Astrocyte (in vitro differentiated cells and primary cell): Measurements from ENCODE around the gene ADGRD1. TPM values are rescaled to one million over a fixed set of nuclear protein-coding genes. Genes with fewer than 3 reads are reported as not detected.

Experiments used
- DNase-seq: peaks from one replicate; pipeline ENCODE4 v3.0.0-alpha.2; 2010; ENCODE audit warnings: low read depth
- FAIRE-seq: peaks from 2 replicates; lab custom pipeline; 2011; peaks lifted over from hg19 to GRCh38; lab: Jason Lieb, UNC
- H2AFZ ChIP-seq: 2 replicates; pipeline ENCODE4 v1.6.0; 2012; ENCODE audit warnings: low read depth, low read length, inconsistent platforms
- H3K27ac ChIP-seq: 2 replicates; pipeline ENCODE4 v1.5.1; 2011; ENCODE audit warnings: low read depth, low read length, inconsistent platforms
- H3K27me3 ChIP-seq: 2 replicates; pipeline ENCODE4 v1.6.0; 2011; ENCODE audit warnings: low read length, inconsistent platforms; ENCODE audit not compliant: insufficient read depth
- H3K36me3 ChIP-seq: 2 replicates; pipeline ENCODE4 v1.5.1; 2011; ENCODE audit warnings: low read length, inconsistent platforms; ENCODE audit not compliant: insufficient read depth
- H3K4me1 ChIP-seq: 2 replicates; pipeline ENCODE4 v1.5.1; 2011; ENCODE audit warnings: low read length, inconsistent platforms; ENCODE audit not compliant: insufficient read depth
- H3K4me2 ChIP-seq: 2 replicates; pipeline ENCODE4 v1.6.0; 2012; ENCODE audit warnings: low read length, inconsistent platforms
- H3K4me3 ChIP-seq: 2 replicates; pipeline ENCODE4 v1.5.1; 2011; ENCODE audit warnings: low read depth, mild to moderate bottlenecking, low read length, inconsistent platforms; ENCODE audit not compliant: insufficient read depth
- H3K79me2 ChIP-seq: 2 replicates; pipeline ENCODE4 v1.6.0; 2012; ENCODE audit warnings: mild to moderate bottlenecking, low read length, inconsistent platforms; ENCODE audit not compliant: insufficient read depth
- H3K9ac ChIP-seq: 2 replicates; pipeline ENCODE4 v1.6.0; 2012; ENCODE audit warnings: mild to moderate bottlenecking, low read length, inconsistent platforms
- H3K9me3 ChIP-seq: 2 replicates; pipeline ENCODE4 v1.5.1; 2012; ENCODE audit warnings: low read depth, mild to moderate bottlenecking, low read length, inconsistent platforms; ENCODE audit not compliant: insufficient read depth
- H4K20me1 ChIP-seq: 2 replicates; pipeline ENCODE4 v1.6.0; 2012; ENCODE audit warnings: low read length, inconsistent platforms; ENCODE audit not compliant: insufficient read depth
- H3K27ac Mint-ChIP-seq: one replicate; pipeline ENCODE4 v1.8.0; 2021; ENCODE audit warnings: mild to moderate bottlenecking, mixed read lengths; ENCODE audit not compliant: unreplicated experiment
- H3K27me3 Mint-ChIP-seq: one replicate; pipeline ENCODE4 v1.8.0; 2021; ENCODE audit warnings: low read depth, mixed read lengths; ENCODE audit not compliant: unreplicated experiment
- H3K36me3 Mint-ChIP-seq: one replicate; pipeline ENCODE4 v1.8.0; 2021; ENCODE audit warnings: low read depth, mixed read lengths; ENCODE audit not compliant: unreplicated experiment
- H3K4me1 Mint-ChIP-seq: one replicate; pipeline ENCODE4 v1.8.0; 2021; ENCODE audit warnings: low read depth, mixed read lengths; ENCODE audit not compliant: unreplicated experiment
- H3K4me3 Mint-ChIP-seq: one replicate; pipeline ENCODE4 v1.8.0; 2021; ENCODE audit warnings: mild to moderate bottlenecking, moderate library complexity, mixed read lengths; ENCODE audit not compliant: unreplicated experiment
- H3K9me3 Mint-ChIP-seq: one replicate; pipeline ENCODE4 v1.8.0; 2021; ENCODE audit warnings: mild to moderate bottlenecking, mixed read lengths; ENCODE audit not compliant: unreplicated experiment
- EZH2 ChIP-seq: IDR thresholded peaks from 2 replicates; pipeline ENCODE4 v1.6.1; 2012; ENCODE audit warnings: mild to moderate bottlenecking, low read length, inconsistent platforms; ENCODE audit not compliant: insufficient read depth
- total RNA-seq: library from RNA; stranded (reverse); gene quantifications from 2 replicates; pipeline ENCODE4 v1.2.1, GENCODE V29; 2021
- TF ChIP-seq, protein P1 (sequence below): IDR thresholded peaks from 2 replicates; pipeline ENCODE4 v1.5.1; 2011; ENCODE audit warnings: low read depth, mild to moderate bottlenecking, inconsistent platforms, low read length, moderate library complexity; ENCODE audit not compliant: insufficient read depth

Gene ADGRD1
- total RNA-seq, 1 donor from 2014 or later = 3.0 TPM

- Histone ChIP-seq H3K9me3 (no peaks in the 10 kb centered on the region), H3K4me2 (no peak overlapping the region), H3K27me3 (no peaks in the 10 kb centered on the region), H3K4me3 (no peak overlapping the region), H3K9ac (no peak overlapping the region), H2AFZ (no peak overlapping the region), H3K36me3 (no peaks in the 10 kb centered on the region), H3K79me2 (no peaks in the 10 kb centered on the region), H4K20me1 (no peaks in the 10 kb centered on the region), H3K27ac (no peak overlapping the region), H3K4me1 (no peaks in the 10 kb centered on the region)
- TF ChIP-seq, protein P1, sequence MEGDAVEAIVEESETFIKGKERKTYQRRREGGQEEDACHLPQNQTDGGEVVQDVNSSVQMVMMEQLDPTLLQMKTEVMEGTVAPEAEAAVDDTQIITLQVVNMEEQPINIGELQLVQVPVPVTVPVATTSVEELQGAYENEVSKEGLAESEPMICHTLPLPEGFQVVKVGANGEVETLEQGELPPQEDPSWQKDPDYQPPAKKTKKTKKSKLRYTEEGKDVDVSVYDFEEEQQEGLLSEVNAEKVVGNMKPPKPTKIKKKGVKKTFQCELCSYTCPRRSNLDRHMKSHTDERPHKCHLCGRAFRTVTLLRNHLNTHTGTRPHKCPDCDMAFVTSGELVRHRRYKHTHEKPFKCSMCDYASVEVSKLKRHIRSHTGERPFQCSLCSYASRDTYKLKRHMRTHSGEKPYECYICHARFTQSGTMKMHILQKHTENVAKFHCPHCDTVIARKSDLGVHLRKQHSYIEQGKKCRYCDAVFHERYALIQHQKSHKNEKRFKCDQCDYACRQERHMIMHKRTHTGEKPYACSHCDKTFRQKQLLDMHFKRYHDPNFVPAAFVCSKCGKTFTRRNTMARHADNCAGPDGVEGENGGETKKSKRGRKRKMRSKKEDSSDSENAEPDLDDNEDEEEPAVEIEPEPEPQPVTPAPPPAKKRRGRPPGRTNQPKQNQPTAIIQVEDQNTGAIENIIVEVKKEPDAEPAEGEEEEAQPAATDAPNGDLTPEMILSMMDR = no peak
- no peak for TF ChIP-seq EZH2
- Mint-ChIP-seq H3K27me3 (peaks cover 38% of the 10 kb centered on the region), H3K9me3 (peaks cover 7% of the 10 kb centered on the region), H3K4me1 (no peaks in the 10 kb centered on the region), H3K36me3 (no peaks in the 10 kb centered on the region), H3K4me3 (no peak overlapping the region), H3K27ac (no peak overlapping the region)
- DNase-seq (no peak), FAIRE-seq (no peak)
Measured at GRCh38 chr12:131075194-131075593, 121.5 kb downstream of the ADGRD1 start.

GRCh38 chr12:131075611-131076010 is 121.9 kb downstream of the ADGRD1 start:
- Histone ChIP-seq H3K4me1 (no peaks in the 10 kb centered on the region), H3K9me3 (no peaks in the 10 kb centered on the region), H3K9ac (no peak overlapping the region), H3K4me2 (no peak overlapping the region), H3K79me2 (no peaks in the 10 kb centered on the region), H3K36me3 (no peaks in the 10 kb centered on the region), H3K27me3 (no peaks in the 10 kb centered on the region), H2AFZ (no peak overlapping the region), H3K4me3 (no peak overlapping the region), H3K27ac (no peak overlapping the region), H4K20me1 (no peaks in the 10 kb centered on the region)
- no peak for TF ChIP-seq EZH2
- TF ChIP-seq, protein P1 = no peak
- H3K4me3 Mint-ChIP-seq = no peak overlapping the region
- FAIRE-seq (no peak), DNase-seq (no peak)
- no peak overlapping the region for H3K27ac Mint-ChIP-seq
- no peaks in the 10 kb centered on the region for H3K4me1 Mint-ChIP-seq
- peaks cover 38% of the 10 kb centered on the region for H3K27me3 Mint-ChIP-seq
- H3K9me3 Mint-ChIP-seq = peaks cover 6% of the 10 kb centered on the region
- no peaks in the 10 kb centered on the region for H3K36me3 Mint-ChIP-seq

- TF ChIP-seq, protein P1 = no peak
- TF ChIP-seq EZH2 = no peak
- FAIRE-seq (no peak), DNase-seq (no peak)
- H3K4me1 ChIP-seq = no peaks in the 10 kb centered on the region
- H3K27me3 Mint-ChIP-seq = peaks cover 38% of the 10 kb centered on the region
- no peak overlapping the region for H3K27ac Mint-ChIP-seq
- H3K9me3 ChIP-seq = no peaks in the 10 kb centered on the region
- H3K9ac ChIP-seq = no peak overlapping the region
- H3K27me3 ChIP-seq = no peaks in the 10 kb centered on the region
- no peak overlapping the region for H3K4me3 Mint-ChIP-seq
- no peak overlapping the region for H3K4me2 ChIP-seq
- H3K36me3 Mint-ChIP-seq = no peaks in the 10 kb centered on the region
- H3K79me2 ChIP-seq = no peaks in the 10 kb centered on the region
- no peak overlapping the region for H3K27ac ChIP-seq
- H4K20me1 ChIP-seq = no peaks in the 10 kb centered on the region
- H3K36me3 ChIP-seq = no peaks in the 10 kb centered on the region
- H3K9me3 Mint-ChIP-seq = peaks cover 6% of the 10 kb centered on the region
- no peaks in the 10 kb centered on the region for H3K4me1 Mint-ChIP-seq
- H2AFZ ChIP-seq = no peak overlapping the region
- no peak overlapping the region for H3K4me3 ChIP-seq
Measured at GRCh38 chr12:131076296-131076695, 122.6 kb downstream of the ADGRD1 start.
